GM19239 (cell line): ENCODE measurements around the gene ANKRD24.
"Not testable (repeated sequence)": the region's sequence is repeated elsewhere in the genome, so short reads cannot be mapped to it uniquely, and the experiment has no call there.

ENCODE experiments used
- DNase-seq: peaks from one replicate; pipeline ENCODE4 v3.0.0; 2011; ENCODE audit warnings: low spot score; ENCODE audit not compliant: insufficient read length
- FAIRE-seq: peaks from 2 replicates; lab custom pipeline; 2011; peaks lifted over from hg19 to GRCh38; lab: Jason Lieb, UNC

ANKRD24 gene

GRCh38 chr19:4196587-4197148 lies 14.2 kb downstream of the ANKRD24 start:
- DNase-seq (no peak), FAIRE-seq (no peak)

GRCh38 chr19:4197228-4197624 lies 14.7 kb downstream of the ANKRD24 start:
- no peak for DNase-seq
- no peak for FAIRE-seq

DNA sequence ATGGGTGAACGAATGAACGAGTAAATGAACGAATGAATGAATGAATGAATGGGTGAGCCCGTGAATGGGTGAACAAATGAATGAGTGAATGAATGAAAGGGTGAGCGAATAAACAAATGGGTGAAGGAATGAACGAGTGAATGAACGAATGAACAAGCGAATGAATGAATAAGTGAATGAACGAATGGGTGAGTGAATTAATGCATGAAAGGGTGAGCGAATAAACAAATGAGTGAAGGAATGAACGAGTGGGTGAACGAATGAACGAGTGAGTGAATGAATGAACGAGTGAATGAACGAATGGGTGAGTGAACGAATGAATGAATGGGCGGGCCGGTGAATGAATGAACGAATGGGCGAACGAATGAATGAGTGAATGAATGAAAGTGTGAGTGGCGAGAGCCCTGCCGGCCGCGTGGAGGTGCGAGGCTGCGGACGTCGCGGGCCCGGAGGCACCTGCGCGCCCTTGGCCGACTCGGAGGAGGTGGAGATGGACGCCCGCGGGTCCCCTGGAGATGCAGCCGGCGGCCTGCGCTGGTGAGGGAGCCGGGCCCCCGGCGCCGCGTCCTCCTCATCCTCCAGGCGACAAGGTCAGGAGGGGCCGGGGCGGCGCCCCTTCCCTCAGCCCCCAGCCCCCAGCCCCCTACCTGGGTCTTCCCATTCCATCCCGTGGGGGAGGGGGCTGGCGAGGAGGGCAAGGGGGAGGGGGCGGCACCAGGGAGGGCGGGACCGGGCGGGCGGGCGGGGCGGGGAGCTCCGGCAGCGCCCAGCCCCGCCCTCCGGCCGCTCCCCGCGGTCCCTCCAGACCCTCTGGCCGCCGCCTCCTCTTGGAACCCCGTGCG lies 15.4 kb downstream of the ANKRD24 start:
- no peak for FAIRE-seq

DNA sequence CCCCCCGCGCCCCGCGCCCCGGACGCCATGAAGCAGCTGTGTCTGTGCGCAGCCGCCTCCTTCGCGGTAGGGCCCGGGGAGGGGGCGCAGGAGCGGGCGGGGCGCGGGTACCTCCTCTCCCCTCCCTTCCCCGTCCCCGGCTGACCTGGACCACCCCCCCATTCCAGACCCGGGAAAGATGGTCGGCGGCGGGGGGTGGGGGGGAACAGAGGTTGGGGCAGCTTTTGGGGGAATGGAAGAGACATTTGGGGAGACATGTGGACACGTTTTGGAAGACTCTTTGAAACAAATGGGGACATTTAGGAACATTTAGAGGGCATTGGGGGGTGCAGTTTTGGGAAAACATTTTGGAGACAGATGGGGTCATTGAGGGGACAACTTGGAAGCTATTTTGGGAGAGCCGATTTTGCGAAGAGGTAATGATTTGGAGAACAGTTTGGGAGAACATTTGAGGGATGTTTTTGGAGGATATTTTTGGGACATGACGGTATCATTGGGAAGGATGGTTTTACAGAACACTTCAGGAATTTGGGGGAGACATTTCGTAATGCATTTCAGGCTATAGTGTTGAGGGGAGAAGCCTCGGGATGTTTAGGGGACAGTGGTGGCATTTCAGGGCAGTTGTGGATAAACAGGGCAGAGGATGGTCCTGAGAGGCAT lies 16.1 kb downstream of the ANKRD24 start:
- no peak for DNase-seq
- FAIRE-seq: no peak

More for the DNA sequence above, 15.4 kb downstream of the ANKRD24 start:
- no peak for DNase-seq

DNA sequence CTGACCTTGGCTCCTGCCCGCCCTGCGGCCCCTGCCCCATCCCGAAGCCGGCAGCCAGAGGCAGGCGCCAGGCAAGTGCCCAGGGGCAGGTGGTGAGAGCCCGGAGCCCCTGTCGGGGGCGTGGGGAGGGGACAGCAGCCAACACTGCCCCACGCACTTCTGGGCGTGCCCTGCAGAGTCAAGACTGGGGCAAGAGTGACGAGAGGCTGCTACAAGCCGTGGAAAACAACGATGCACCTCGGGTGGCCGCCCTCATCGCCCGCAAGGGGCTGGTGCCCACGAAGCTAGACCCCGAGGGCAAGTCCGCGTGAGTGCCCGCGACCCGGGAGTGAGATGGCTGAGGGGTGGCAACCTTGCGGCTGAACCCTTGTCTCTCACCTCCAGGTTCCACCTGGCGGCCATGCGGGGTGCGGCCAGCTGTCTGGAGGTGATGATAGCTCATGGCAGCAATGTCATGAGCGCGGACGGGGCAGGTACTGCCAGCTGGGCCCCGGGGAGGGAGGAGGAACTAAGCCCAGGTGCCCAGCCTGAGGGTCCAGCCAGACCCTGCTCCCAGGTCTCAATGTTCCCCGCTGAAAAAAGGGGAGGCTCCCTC lies 17.3 kb downstream of the ANKRD24 start:
- DNase-seq (no peak), FAIRE-seq (no peak)

- DNase-seq: no peak
- FAIRE-seq: no peak
These were observed 18.6 kb downstream of the ANKRD24 start for GRCh38 chr19:4200940-4201542.

- DNase-seq: no peak
- FAIRE-seq: no peak
These were observed 19.3 kb downstream of the ANKRD24 start for GRCh38 chr19:4201798-4202197.

DNA sequence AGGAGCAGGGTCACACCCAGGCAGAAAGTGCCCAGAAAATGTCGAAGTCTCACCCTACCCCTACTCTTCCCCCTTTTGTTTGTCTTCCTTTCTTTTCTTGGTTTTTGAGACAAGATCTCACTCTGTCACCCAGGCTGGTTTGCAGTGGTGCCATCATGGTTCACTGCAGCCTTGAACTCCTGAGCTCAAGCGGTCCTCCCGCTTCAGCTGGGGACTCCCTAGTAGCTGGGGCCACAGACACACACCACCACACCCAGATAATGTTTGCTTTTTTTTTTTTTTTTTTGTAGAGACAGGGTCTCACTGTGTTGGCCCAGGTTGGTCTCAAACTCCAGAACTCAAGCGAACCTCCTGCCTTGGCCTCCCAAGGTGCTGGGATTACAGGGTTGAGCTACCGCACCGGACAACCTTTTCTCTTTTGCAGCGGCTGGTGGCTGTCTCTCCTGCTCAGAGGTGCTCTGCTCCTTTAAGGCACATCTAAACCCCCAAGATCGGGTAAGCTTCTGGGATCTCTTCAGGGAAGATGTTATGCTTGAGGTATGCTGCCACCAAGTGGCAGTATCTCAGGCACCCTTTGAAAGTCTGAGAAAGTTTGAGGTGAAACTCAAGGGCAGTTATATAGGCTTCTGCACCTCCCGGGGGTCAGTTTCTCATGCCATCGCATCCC lies 24.5 kb downstream of the ANKRD24 start:
- no peak for FAIRE-seq
- no peak for DNase-seq

DNA sequence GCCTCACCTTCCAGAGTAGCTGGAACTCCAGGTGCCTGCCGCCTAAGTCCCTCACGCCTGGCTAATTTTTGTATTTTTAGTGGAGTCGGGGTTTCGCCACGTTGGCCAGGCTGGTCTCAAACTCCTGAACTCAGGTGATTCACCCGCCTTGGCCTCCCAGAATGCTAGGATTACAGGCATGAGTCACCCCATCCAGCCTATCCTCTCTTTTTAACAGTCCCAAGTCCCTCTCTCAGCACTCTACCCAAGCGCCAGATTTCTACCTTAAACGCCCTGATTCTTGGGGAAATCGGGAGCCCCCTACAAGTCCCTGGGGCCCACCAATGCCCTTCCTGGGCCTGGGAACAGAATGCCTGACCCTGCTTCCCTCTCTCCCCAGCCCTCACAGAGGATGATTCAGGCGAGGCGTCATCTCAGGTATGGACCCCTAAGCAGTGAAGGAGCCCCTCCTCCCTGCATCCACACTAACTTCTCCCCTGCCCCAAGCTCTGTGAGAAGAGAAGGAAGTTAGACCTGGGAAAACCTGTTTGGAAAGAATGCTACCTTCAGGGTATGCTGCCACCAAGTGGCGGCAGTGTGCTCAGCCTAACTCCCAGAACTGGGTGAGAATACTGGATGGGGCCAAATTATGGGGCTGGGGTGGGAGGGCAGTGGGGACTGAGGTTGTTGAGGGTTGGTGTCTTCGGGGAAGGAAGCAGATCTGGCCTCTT lies 26.1 kb downstream of the ANKRD24 start:
- peak; percentile 49 for FAIRE-seq
- DNase-seq: no peak

DNA sequence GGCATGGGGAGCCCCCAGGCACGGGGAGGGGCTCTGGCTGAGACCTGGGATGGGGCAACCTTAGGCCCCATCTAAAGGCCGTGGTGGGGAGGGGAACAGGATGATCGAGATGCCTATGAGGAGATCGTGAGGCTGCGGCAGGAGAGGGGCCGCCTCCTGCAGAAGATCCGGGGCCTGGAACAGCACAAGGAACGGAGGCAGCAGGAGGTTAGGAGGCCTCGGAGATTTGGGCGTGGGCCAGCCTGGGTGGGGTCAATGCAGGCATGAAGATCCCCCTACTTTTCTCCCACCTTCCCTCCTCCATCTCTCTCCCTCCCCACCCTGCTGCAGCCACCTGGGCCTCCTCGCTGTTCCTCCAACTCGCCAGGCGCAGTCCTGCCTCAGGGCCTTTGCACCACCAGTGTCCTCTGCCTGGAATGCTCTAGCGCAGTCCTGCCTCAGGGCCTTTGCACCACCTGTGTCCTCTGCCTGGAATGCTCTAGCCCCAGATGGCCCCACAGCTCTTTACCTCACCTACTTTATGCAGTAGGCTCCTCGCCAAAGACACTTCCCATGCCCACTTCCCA lies 27.8 kb downstream of the ANKRD24 start:
- no peak for FAIRE-seq
- DNase-seq: no peak

DNA sequence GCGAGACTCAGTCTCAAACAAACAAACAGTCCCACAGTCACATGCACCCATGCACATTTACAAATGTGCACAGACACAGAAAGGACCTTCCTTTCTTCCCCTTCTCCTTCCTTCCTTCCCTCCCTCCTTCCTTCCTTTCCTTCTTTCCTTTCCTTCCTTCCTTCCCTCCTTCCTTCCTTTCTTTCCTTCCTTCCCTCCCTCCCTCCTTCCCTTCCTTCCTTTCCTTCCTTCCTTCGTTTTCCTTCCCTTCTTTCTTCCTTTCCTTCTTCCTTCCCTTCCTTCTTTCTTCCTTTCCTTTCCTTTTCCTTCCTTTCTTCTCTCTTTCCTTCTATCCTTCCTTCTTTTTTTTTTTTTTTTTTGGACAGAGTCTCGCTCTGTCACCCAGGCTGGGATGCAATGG lies 30.6 kb downstream of the ANKRD24 start:
- FAIRE-seq (no peak), DNase-seq (no peak)

- no peak for FAIRE-seq
- DNase-seq: no peak
These were observed 33.3 kb downstream of the ANKRD24 start for GRCh38 chr19:4215807-4216206.

GRCh38 chr19:4216846-4217245 lies 34.4 kb downstream of the ANKRD24 start:
- DNase-seq (no peak), FAIRE-seq (no peak)

DNA sequence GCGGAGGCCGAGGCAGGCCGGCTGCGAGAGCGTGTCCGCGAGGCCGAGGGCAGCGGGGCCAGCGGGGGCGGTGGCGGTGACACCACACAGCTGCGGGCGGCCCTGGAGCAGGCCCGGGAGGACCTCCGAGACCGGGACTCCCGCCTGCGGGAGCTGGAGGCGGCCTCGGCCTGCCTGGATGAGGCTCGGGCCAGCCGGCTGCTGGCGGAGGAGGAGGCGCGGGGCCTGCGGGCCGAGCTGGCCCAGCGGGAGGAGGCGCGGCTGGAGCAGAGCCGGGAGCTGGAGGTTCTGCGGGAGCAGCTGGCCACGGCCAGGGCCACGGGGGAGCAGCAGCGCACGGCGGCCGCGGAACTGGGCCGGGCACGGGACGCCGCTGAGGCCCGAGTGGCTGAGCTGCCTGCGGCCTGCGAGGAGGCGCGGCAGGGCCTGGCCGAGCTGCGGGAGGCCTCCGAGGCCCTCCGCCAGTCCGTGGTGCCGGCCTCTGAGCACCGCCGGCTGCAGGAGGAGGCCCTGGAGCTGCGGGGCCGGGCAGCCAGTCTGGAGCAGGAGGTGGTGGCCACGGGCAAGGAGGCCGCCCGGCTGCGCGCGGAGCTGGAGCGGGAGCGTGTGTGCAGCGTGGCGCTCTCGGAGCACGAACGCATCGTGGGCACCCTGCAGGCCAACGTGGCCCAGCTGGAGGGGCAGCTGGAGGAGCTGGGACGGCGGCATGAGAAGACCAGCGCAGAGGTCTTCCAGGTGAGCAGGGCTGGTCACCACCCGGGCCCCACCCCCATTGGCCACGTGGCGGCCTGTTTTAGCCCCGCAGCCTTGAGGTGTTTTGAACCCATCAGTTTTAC lies 35.2 kb downstream of the ANKRD24 start:
- FAIRE-seq (no peak), DNase-seq (no peak)

GRCh38 chr19:4218523-4218922 lies 36.0 kb downstream of the ANKRD24 start:
- not testable (repeated sequence) for DNase-seq, FAIRE-seq

DNA sequence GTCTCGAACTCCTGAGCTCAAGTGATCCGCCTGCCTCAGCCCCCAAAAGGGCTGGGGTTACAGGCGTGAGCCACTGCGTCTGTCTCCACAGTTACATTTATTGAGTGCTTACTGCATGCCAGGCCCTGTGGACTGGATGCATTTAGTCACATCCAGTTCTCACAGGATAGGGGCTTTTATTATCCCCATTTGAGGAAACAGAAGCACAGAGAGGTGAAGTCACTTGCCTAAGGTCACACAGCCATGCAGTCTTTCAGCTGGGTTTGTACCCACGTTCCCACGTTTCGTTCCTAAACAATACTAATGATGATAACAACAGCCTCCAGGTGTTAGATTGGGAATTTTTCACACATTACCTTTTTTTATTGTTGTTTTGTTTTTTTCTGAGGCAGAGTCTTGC lies 37.7 kb downstream of the ANKRD24 start:
- no peak for DNase-seq
- FAIRE-seq: no peak

- FAIRE-seq (no peak), DNase-seq (no peak)
These were observed 42.0 kb downstream of the ANKRD24 start for GRCh38 chr19:4224470-4224869.

DNA sequence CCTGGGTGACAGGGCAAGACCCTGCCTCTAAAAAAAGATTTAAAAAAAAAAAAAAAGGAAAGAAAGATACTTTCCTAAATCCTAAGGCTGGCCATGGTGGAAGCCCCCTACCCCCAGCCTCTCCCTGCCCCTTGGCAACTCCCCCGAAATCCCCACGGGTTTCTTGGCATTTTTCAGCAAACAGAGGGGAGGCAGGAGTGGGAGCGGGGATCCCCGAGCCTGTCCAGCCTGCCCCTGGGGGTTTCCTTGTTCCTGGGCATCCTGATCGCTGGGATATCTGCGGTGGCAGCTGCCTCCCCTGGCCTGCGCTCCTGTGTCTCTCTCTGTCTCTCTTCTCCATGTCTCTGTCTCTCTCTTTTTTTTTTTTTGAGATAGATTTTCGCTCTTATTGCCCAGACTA lies 43.4 kb downstream of the ANKRD24 start:
- DNase-seq: no peak
- FAIRE-seq: no peak
